Activated gamma-delta T cell (primary cell): ENCODE results near the gene PCBP3.

Source experiments
- DNase-seq: peaks from one replicate; lab custom pipeline; 2025; lab: John Stamatoyannopoulos, UW

PCBP3 gene

GRCh38 chr21:45862543-45863207 is 219.2 kb downstream of the PCBP3 start:
- DNase-seq, result no peak

GRCh38 chr21:45863267-45863666 is 219.7 kb downstream of the PCBP3 start:
- no peak for DNase-seq

- DNase-seq, result no peak
Measured at GRCh38 chr21:45863751-45864150, 220.2 kb downstream of the PCBP3 start.

- DNase-seq, result no peak
Measured at GRCh38 chr21:45864436-45864835, 220.9 kb downstream of the PCBP3 start.

- DNase-seq, result no peak
Measured at GRCh38 chr21:45865106-45865835, 221.7 kb downstream of the PCBP3 start.

GRCh38 chr21:45866551-45866950 is 223.0 kb downstream of the PCBP3 start:
- no peak for DNase-seq

- DNase-seq, result no peak
Measured at GRCh38 chr21:45867041-45867666, 223.6 kb downstream of the PCBP3 start.

GRCh38 chr21:45867671-45868081 is 224.2 kb downstream of the PCBP3 start:
- no peak for DNase-seq

GRCh38 chr21:45868086-45868485 is 224.6 kb downstream of the PCBP3 start:
- no peak for DNase-seq

GRCh38 chr21:45868488-45868887 is 225.0 kb downstream of the PCBP3 start:
- DNase-seq, result no peak

GRCh38 chr21:45869121-45870007 is 225.8 kb downstream of the PCBP3 start:
- DNase-seq, result no peak

GRCh38 chr21:45870421-45870820 is 226.9 kb downstream of the PCBP3 start:
- no peak for DNase-seq

GRCh38 chr21:45870851-45871615 is 227.5 kb downstream of the PCBP3 start:
- no peak for DNase-seq

GRCh38 chr21:45871616-45872236 is 228.2 kb downstream of the PCBP3 start:
- no peak for DNase-seq

- no peak for DNase-seq
Measured at GRCh38 chr21:45872471-45872870, 228.9 kb downstream of the PCBP3 start.

GRCh38 chr21:45872902-45873301 is 229.4 kb downstream of the PCBP3 start:
- DNase-seq, result no peak

GRCh38 chr21:45873418-45873817 is 229.9 kb downstream of the PCBP3 start:
- no peak for DNase-seq

GRCh38 chr21:45873866-45874265 is 230.3 kb downstream of the PCBP3 start:
- DNase-seq, result no peak

- DNase-seq, result no peak
Measured at GRCh38 chr21:45874716-45875415, 231.3 kb downstream of the PCBP3 start.

- no peak for DNase-seq
Measured at GRCh38 chr21:45875416-45875760, 231.9 kb downstream of the PCBP3 start.
